Fibroblast of gingiva (primary cell): ENCODE data around the gene PLAC9.

Experiments
- DNase-seq: peaks from one replicate; pipeline ENCODE4 v3.0.0-alpha.2; 2011; ENCODE audit warnings: low read depth

PLAC9 gene

DNA sequence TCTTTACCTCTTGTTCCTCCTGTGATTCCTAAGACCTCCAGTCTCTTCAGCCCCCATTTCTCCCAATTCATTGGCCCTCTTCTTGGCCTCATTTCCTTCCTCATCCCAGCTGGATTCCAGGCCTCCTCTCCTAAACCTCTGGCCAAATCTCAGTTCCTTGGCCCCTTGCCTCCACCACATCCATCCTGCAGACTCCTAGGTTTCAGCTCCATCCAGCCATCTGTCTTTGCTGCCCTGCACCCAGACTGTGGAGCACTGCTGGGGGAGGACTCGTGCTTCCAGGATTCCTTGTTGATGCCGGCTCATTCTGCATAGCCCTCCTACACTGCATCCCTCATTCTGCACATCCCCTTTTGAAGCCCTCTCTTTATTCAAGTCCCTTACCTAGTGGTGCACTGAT is 6.7 kb downstream of the PLAC9 start:
- no peak for DNase-seq

DNA sequence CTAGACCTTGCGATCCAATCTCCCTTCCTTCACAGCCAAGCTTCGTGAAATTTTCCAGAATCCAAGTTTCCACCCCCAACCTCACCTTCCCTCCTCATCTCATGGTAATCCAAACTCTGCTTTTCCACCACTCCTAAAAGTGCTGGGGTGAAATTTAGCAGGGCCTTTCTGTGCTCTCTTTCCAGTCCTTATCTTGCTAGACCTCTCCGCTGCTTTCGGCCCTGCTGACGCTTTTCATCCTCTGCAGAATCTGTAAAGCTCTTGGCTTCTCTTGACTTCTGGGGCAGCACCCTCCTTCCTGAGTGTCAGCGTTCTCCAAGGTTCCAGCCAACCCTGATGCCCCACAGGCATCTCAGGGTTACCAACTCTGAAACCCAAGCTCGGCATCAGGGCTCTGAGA is 7.7 kb downstream of the PLAC9 start:
- no peak for DNase-seq

DNA sequence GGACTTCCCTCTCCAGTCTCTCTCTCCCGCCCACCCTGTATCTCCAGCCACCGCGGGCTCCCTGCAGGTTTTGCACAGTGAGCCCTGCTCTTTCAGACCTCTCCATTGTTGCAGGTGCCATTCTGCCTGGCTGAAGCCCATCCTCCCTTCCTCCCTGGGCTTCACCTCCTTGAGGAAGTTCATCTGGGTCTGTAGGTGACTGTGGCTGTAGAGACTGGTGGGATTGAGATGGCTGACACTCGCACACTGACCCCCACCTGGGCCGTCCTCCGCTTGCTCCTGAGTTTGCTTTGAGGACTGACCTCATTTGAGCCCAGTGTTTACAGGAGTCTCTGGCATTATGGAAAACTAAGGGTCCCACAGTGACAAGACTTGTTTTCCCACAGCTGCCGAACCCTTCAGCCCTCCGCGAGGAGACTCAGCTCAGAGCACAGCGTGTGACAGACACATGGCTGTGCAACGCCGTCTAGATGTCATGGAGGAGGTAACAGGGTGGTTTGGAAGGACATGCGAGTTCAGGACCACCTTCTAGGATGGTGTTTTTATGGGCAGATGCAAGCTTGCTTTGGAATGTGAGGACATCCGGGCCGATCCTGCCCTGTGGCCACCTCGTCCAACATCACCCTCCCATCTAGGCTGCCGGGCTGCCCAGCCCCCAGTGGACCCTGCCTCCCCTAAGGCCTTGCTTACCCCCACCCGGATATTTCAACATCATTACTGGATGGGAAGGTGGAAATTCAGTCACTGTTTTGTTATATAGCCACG is 9.3 kb downstream of the PLAC9 start:
- DNase-seq: no peak

DNA sequence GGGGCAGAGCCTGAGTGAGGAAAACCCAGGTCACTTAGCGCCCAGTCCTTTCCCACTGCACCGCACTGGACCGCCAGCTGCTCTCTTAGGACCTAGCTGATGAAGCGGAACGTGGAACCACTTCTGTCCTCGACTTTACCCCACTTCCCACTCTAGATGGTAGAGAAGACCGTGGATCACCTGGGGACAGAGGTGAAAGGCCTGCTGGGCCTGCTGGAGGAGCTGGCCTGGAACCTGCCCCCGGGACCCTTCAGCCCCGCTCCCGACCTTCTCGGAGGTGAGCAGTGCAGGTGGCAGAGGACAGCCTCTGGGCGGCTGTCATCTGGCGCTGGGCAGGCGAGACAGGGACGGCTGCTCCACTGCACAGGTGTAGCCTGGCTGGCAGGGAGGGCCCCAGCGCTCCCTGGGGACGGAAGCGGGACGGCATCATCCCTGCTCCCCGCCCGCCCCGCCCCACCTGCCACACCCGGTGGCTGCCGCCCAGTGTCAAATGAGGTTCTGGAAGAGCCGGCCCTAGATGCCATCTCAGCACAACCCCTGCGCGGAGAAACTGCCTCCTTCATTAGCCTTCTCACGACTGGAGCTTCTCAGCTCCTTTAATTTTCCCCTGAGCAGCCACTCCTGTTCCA is 11.7 kb downstream of the PLAC9 start:
- no peak for DNase-seq

DNA sequence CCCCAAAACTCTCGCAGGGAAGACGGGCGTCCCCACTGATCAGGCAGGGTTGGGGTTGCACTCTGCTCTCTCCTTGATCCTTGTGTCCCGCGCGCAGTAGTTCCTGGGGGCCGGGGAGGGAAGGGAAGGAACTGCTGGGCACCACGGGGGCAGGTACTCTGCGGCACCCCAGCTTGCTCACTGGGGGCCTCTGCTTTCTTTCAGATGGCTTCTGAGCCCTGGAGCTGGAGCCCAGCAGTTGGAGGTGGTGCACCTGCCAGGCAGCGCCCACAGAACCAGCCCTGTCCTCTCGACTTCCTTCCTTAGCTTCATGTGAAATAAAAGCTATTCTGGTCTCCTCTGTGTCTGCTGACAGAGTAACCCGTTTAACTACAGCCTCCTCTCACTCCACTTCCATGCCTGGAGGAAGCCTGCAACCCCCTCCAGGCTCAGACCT is 12.2 kb downstream of the PLAC9 start:
- DNase-seq: no peak

DNA sequence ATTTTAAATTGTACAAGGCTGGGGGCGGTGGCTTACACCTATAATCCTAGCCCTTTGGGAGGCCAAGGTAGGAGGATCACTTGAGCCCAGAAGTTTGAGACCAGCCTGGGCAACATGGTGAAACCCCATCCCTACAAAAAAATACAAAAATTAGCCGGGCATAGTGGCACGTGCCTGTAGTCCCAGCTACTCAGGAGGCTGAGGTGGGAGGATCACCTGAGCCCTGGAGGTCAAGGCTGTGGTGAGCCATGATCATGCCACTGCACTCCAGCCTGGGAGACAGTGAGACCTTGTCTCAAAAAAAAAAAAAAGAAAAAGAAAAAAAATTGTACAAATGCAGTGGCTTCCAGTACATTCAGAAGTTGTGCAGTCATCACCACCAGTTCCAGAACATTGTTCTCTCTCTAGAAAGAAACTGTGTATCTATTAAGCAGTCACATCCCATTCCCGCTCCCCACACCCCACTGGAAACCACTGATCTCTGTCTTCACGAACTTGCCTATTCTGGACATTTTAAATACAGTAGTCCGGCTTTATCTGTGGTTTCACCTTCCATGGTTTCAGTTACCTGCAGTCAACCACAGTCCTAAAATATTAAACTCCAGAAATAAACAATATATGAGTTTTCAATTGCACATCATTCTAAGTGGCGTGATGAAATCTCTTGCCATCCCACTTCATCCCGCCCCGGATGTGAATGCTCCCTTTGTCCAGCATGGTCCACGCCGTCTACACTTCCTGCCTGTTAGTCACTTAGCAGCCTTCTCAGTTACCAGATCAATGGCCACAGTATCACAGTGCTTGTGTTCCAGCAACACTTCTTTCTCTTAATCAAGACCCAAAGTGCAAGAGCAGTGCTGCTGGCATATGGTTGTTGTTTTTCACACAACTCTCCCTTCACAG is 13.1 kb downstream of the PLAC9 start:
- peak; percentile 79 for DNase-seq

DNA sequence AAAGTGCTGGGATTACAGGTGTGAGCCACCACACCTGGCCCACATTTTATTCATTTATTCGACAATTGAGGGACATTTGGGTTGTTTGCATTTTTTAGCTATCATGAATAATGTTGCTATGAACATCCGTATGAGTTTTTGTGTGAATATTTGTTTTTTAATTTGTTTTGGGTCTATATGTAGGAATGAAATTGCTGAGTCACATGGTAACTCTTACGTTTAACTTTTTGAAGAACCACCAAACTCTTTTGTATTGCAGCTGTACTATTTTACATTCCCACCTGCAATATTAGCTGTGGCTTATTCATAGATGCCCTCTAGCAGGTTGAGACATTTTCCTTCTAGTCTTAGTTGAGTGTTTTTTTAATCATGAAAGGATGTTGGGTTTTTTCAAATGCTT is 14.4 kb downstream of the PLAC9 start:
- DNase-seq: no peak

DNA sequence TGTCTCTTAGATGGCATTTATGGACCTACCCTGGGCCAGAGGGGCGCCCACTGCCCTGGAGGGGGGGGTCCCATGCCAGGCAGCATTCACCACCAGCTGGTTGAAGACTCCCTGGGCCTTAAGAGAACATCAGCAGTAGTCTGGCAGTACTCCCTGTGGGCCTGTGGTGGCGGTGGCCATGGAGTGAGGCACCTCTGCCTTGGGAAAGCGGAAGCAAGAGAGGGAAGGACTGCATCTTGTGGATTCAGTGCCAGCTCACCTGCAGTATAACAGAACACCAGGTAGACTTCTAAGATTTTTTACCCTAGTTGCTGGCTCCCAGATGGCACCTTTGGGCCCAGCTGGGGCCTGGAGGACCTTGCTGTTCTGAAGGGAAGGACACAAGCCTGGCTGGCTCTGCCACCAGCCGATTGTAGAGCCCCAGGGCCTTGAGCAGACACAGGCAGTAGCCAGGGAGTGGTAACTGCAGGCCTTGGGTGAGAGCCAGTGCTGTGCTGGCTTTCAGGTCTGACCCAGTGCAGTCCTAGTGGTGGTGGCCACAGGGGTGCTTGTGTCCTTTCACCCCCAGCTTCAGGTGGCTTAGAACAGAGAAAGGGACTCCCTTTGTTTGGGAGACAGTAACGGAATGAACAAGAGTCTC is 15.8 kb downstream of the PLAC9 start:
- no peak for DNase-seq

DNA sequence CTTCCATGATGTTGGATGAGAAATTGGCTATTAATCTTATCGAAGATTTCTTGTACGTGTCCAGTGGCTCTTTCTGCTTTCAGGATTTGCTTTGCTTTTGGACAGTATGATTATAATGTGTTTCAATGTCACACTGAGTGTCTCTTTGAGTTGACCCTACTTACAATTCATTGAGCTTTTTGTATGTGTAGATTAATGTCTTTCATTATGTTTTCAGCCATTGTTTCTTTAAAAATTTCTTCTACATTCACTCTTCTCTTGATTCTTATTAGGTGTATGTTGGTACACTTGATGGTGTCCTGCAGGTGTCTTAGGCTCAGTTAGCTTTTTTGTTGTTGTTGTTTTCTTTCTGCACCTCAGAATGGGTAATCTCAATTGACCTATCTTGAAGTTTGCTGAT is 16.6 kb downstream of the PLAC9 start:
- DNase-seq: no peak

DNA sequence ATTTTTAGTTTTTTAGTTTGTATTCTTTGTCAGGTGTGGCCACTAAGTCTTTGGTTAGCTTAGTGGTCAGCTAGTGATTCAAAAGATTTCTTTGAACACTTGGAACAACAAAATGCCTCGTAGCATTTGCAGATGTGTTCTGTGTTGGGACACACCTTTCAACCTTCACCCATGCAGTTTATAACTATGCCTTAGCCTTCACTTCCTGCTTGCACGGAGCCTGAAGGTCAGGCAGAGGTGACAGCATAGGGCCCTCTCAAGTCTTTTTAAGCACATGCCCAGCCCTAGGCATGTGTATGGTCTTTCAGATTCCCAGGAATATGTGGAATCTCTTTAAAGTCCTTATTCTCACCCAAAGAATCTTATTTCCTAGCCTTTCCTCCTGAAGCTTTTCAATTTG is 17.6 kb downstream of the PLAC9 start:
- no peak for DNase-seq

DNA sequence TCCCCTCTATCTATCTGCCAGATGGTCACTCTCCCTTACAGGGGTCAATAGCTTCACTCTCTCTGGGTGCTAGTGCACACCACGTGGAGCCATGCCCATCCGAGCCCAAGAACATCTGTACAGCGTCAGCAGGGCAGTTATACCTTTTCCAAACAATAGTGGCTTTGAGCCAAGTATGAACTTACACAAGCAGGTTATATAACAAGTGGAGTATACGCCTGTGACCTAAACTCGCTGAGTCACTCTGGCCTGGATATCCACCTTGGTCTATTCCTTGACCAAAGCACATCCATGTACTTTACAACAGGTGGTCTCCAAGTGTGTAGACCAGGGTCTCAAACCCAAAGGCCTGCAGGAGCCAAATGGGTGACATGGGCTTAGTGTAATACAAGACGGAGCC is 20.3 kb downstream of the PLAC9 start:
- no peak for DNase-seq

DNA sequence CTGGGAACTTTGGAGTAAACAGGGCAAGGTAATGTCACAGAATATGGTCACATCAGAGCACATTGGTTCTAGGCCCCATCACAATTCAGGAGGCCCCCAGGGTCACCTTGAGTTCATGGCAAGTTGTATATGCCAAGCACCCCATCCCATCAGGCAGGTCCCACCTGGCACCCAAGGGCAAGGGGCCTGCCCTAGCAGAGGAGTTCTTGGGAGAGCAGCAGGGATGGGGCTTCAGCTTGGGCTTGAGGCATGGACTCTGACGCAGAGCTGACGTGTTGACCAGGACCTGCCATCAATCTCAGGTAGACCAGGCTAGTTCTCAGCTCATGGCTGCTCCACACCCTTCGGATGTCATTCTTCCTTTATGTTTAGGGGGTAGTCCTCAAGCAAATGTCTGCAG is 20.9 kb downstream of the PLAC9 start:
- no peak for DNase-seq

DNA sequence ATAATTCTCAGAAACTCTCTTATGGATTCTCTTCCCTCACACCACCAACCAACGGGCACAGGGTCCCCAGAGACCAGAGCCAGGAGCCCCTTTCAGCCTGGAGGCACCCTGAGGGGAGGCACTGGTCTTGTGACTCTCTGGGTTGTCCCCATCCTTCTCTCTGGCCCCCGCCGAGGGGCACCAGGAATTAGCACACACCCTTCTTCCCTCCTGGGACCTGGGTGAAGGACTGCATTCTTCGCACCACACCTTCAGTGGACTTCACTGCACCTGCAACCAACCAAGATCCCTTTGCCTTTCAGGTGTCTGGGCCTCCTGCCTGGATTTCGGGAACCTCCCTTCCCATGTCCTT is 22.1 kb downstream of the PLAC9 start:
- DNase-seq: no peak

DNA sequence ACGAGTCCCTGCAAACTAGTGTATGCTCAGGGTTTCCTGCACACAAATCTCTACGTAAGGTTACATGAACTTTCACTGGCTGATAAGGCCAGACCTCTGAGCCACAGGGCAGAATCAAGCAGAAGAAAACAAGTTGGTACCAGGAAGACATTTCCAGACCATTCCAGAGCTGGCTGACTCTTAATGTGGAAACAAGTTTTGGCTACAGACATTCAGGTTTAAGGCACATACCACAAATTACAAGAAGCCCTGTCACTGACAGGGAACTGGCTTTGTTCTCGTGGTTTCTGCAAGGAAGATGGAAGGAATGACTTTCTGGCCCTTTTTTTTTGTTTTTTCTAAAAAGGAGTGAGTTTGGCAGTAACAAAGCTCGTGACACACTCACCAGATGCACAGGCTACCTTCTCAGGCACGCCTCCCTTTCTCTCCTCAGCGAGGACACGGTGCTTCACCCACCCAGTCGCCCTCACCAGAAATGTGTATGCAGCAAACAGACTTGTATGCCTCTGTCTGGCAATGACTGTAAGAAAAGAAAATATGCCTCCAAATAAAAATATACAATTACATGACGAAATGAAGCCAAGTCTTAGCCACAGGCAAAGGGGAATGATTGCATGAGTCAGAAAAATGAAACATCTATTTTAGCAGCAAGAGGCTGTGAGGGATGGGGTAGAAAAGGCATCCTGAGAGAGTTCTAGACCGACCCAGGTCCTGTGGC is 22.6 kb downstream of the PLAC9 start:
- peak; percentile 98 for DNase-seq

DNA sequence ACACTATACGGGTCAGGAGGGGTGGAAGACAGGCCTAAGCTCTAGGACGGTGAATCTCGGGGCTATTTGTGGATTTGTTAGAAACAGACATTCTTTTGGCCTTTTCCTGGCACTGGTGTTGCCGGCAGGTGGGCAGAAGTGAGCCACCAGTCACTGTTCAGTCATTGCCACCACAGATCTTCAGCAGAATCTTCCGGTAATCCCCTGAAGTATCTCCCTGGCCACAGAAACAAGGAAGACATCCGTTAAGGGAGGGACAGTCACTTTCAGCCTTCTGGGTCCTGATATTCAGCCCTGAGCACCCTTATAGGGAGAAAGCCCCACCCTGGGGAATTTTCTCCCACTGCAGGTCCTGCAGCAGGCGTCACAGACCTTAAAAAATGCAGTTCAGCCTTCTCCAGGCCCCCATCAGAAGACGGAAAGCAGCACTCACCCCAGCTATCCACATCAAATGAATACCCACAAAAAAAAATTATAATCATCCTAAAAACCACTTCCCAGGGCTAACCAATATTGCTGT is 23.2 kb downstream of the PLAC9 start:
- DNase-seq: no peak

DNA sequence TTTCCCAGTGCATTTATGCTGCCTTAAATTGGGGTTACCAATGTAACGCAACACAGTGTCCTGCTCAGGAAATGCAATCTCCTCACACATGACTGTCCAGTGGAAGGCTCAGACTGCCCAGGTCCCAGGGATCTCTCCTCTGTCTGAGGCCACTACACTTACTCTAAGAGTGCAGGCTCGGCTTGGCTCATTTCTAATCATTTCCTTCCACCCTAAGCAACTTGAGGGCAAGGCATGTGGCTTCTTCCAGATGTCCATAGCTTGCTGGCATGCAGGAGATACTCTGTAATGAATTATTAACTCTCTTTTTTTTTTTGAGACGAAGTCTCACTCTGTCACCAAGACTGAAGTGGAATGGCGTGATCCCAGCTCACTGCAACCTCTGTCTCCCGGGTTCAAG is 23.7 kb downstream of the PLAC9 start:
- peak; percentile 68 for DNase-seq

DNA sequence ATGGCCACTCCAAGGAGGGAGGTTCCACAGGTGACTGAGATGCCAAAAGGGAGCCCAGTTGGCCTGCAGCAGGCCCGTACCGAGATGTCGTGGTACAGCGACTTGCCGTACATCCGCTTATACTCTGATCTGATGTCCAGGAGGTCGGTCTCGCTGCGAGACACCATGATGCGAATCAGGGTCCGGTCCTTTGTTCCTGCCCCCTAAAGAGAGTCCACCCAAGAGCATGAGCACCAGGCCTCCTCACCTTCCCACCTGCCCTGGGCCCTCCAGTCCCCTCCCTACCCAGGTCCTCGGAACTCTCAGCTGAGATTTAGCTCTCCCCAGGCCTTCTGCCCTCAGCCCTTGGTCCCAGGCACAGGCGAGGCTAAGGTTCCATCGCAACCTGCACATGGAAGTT is 25.0 kb downstream of the PLAC9 start:
- no peak for DNase-seq

DNA sequence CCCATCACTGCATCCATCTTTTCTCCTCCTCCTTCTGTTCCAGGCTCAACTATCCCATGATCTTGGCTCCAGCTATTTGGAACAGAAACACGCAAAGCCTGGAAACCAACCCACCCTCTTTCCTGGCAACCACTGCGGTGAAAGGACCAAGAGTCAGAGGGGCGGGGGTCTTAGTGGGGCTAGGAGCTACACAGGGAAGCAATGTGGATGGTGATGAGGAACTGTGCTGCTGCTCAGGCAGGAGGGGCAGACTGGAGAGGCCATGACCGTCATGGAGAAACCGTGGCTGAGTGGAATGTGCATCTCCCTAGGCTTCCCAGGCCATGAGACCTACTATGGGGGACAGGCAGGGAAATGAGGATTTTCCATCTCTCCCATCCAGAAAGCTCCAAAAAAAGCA is 25.6 kb downstream of the PLAC9 start:
- DNase-seq: no peak

DNA sequence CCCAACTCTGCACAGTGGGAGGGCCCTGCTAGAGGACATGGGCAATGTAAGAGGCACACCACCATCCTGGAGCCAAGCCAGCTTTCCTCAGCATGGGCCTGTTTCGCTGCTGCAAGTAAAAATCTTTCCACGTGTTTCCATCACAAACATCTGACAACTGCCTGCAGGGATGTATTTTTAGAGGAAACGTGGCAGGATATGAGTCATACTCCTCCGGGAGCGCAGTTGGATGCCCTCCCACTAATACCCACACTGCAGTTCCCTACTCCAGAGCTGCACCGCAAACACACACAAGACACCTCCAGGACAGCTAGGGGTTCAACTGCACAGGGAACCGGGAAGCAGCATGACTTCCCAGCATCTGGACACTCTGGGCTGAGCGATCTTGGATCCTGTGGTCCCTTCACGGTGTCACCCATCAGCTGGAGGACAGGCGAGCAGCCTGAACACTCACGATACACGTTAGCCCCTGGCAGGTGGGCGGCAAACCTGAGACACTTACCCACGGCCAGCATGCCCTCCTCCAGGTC is 26.1 kb downstream of the PLAC9 start:
- peak; percentile 99 for DNase-seq

DNA sequence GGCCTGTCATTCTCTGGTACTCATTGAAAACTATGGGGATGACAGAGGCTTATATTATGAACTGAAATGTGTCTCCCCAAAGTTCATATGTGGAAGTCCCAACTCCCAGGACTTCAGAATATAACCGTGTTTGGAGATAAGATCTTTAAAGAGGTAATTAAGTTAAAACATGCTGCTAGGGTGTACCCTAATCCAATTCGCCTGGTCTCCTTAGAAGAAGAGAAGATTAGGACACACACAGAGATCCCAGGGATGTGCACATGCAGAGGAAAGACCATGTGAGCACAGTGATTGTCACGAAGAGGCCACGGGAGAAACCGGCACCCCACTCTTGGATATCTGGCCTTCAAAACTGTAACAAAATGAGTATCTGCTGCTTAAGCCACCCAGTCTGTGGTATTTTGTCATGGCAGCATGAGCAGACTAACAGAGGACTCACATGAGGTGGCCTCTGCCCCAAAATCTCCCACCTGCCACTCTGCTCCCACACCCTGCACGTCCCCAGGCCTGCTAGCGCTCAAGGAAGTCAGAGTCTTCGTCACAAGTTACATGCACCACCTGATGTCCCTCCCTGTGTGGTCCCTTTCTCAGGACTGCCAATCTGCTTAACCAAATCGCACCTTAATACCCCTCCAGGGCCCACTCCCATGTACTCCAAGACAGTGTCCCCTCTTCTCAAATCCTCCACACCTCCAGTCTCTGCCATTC is 26.8 kb downstream of the PLAC9 start:
- DNase-seq: no peak
